K562 treated with DMSO at 1 percent for 48 hours (cell line): ENCODE measurements around the gene HDAC7. TPM values are rescaled to one million over a fixed set of nuclear protein-coding genes. Genes with fewer than 3 reads are reported as not detected.

Experiments used
- total RNA-seq: library from RNA; unstranded; fragments of 300-600 nt; gene quantifications from 2 replicates; pipeline ENCODE4 v1.2.3, GENCODE V29; 2022; ENCODE audit warnings: low replicate concordance; ENCODE audit errors: extremely low read depth

HDAC7 gene
- total RNA-seq: not detected in 2 replicates

GRCh38 chr12:47819896-47820630, at the start of gene HDAC7:
HDAC7 (minus strand) TSS chr12:47819903; CDS start chr12:47819785, 118 bp downstream.

DNA sequence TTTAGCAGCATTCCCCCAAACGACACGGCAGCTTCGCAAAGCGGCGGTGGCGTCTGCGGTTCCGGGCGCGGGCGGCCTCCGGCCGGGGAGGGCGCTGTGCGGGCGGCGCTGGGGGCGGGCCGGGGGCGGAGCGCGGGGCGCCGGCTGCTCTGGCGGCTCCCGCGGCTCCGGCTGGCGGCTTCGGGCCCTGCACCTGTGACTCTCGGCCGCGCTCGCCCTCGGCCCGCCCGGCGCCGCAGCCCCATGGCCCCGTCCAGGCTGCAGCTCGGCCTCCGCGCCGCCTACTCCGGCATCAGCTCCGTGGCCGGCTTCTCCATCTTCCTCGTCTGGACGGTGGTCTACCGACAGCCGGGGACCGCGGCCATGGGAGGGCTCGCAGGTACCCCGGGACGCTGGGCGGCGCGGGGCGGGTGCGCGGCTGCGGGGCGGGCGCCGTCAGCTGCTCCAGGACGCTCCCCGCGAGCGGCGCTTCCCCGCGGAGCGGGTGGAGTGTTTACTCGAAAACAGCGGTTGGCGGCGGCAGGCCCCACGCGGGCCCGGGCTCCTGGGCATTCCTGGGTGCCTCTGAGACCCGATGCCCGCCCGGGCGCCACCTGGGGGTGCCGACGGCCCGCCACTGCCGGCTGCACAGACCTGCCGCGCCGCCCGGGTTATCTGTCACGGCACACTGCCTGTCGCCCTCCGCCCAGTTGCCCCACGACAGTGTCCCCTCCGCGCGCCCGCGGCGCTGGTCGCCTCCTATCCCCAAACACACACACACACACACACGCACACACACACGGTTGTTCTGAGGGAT, 46.4 kb downstream of the HDAC7 start, which contains the start of gene SLC48A1:
Gene SLC48A1, plus strand, starts transcription at position 177 of the 796 bp plus-strand sequence. Its CDS starts 67 bp downstream, at position 244.

DNA sequence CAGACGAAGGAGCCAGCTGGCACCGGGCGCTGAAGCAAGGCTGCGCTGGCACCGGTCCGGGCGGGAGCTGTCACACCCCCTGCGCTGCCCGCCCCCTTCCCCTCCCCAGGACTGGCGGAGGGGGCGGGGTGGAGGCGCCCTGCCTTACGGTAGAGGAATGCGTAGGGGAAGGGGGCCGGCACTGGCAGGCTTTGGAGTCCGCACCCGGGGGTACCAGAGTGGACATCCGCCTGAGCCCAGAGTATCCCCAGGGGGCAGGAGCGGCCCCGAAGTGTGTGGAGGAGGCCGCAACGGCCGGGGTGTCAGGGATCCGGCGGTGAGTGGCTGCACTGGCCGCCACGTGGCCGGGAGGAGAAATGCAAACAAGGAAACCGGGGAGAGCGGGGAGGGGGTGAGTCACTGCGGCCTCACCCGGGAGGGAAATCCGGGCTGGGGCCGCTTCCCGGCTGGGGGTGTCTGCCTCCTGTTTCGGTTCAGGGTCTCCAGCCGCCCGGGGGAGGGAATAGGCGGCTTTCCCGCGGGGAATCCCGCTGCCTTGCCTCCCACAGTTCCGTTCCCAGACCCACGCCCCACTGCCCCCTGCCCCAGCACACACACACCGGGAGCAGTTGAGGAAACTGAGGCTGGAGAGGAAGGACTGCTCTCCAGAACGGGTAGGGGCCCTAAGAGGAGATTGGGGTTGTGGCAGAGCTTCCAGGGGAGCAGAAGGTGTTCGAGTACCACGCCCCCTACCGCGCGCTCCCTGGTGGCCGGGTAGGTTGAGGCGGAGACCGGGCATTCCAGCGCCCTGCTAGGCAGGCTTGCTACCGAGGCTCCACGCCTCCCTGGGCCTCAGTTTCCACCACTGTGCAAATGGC, 60.6 kb downstream of the HDAC7 start, which contains the start of gene RAPGEF3:
Gene RAPGEF3, minus strand, starts transcription at position 47 of the 857 bp plus-strand sequence. CDS start 324 bp downstream, outside the sequence.

Other genes with a start within 250 kb of the HDAC7 start
- gene RPAP3, start 113.9 kb downstream of the HDAC7 start, total RNA-seq: not detected in 2 replicates
- not detected in 2 replicates for gene ENDOU, start 94.4 kb downstream of the HDAC7 start, total RNA-seq
- gene RAPGEF3, start 61.0 kb downstream of the HDAC7 start, total RNA-seq: not detected in 2 replicates
- not detected in 2 replicates for gene SLC48A1, start 46.7 kb downstream of the HDAC7 start, total RNA-seq
- not detected in 2 replicates for gene VDR, start 85.1 kb upstream of the HDAC7 start, total RNA-seq
- not detected in 2 replicates for gene TMEM106C, start 143.7 kb upstream of the HDAC7 start, total RNA-seq
- gene COL2A1, start 184.6 kb upstream of the HDAC7 start, total RNA-seq: not detected in 2 replicates